HAP-1 (cell line): ENCODE measurements around the gene CSK.
"Not testable (repeated sequence)": the region's sequence is repeated elsewhere in the genome, so short reads cannot be mapped to it uniquely, and the experiment has no call there.

Experiments used
- DNase-seq, 2 experiments: peaks; one replicate each; pipeline ENCODE4 v3.0.0-alpha.2; 2016 to 2020; ENCODE audit warnings: low spot score in 2 of 2
- H3K27me3 ChIP-seq: fragments of 250-450 bp; sonication (Bioruptor Pico); 2 replicates; pipeline ENCODE4 v1.5.1; 2020; ENCODE audit warnings: low read depth, mild to moderate bottlenecking, moderate library complexity
- H3K36me3 ChIP-seq: fragments of 250-450 bp; sonication (Bioruptor Pico); replicated peaks from 2 replicates; pipeline ENCODE4 v1.5.1; 2020; ENCODE audit warnings: mild to moderate bottlenecking
- H3K4me1 ChIP-seq: fragments of 250-450 bp; sonication (Bioruptor Pico); 2 replicates; pipeline ENCODE4 v1.5.1; 2020; ENCODE audit warnings: mild to moderate bottlenecking
- H3K4me3 ChIP-seq: fragments of 250-450 bp; sonication (Bioruptor Pico); 2 replicates; pipeline ENCODE4 v1.5.1; 2020; ENCODE audit warnings: mild to moderate bottlenecking, moderate library complexity
- H3K9me3 ChIP-seq: fragments of 250-450 bp; sonication (Bioruptor Pico); 2 replicates; pipeline ENCODE4 v1.5.1; 2020; ENCODE audit warnings: mild to moderate bottlenecking, moderate library complexity
- in situ Hi-C: fragments of 300-500 bp; cut with MboI; formaldehyde crosslinking; loops from 3 replicates; pipeline ENCODE4 v1.14.3; 2020; ENCODE audit warnings: low sequenced_read_pairs, inconsistent platforms, mixed read lengths

CSK gene

DNA sequence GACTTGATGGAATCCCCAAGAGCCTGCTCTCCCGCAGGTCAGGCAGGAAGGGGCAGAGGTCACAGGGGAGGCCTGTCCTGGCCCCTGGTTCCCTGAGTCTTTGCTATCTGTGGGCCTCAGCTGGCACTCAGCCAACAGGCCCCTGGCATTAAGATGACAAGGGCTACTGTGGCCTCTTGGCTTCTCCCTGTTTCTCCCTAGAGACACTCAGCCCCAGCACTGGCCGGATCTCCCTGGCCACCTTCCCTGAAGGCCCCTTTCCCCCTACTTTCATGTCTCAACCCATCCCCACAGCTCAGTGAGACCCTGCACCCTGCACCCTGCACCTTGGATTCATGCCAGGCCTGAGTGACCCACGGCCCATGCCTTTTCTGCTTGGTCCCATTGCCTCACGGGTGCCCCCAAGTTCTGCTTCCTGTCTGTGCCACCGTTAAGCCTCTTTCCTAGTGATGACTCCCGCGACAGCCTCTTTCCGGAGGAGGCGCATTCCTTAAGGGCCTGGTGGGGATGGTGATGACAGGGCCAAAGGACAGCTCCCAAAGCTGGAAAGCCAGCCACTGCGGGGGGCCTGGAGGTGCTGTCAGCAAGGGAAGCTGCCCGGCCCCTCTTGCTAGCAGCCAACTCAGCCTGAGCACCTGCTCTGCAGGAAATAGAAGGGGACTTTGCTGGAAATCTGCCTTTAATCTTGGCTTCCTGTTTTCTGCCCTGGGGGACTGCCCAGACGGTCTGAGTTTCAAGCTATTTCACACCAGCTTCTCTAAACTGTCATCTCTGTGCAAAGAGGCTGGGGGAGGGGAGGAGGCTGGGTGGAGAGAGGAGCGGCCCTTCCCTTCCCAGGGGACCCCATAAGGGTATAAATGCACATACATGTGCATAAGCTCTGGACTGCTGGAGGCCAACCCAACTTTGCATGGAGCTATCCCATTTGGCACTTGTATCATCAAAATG lies 4.8 kb upstream of the CSK start:
- Histone ChIP-seq H3K9me3 (no peaks in the 10 kb centered on the region), H3K27me3 (no peaks in the 10 kb centered on the region), H3K36me3 (0 out of 2 replicates have a peak, but pooled peaks cover 4% of the 10 kb centered on the region), H3K4me1 (peaks cover 30% of the 10 kb centered on the region), H3K4me3 (no peak overlapping the region)
- no peak for DNase-seq
- in situ Hi-C loops, result loop anchor here (10.0 kb wide), 1 partner anchor 428 kb away; the partner anchor contains the start of gene C15orf39

DNA sequence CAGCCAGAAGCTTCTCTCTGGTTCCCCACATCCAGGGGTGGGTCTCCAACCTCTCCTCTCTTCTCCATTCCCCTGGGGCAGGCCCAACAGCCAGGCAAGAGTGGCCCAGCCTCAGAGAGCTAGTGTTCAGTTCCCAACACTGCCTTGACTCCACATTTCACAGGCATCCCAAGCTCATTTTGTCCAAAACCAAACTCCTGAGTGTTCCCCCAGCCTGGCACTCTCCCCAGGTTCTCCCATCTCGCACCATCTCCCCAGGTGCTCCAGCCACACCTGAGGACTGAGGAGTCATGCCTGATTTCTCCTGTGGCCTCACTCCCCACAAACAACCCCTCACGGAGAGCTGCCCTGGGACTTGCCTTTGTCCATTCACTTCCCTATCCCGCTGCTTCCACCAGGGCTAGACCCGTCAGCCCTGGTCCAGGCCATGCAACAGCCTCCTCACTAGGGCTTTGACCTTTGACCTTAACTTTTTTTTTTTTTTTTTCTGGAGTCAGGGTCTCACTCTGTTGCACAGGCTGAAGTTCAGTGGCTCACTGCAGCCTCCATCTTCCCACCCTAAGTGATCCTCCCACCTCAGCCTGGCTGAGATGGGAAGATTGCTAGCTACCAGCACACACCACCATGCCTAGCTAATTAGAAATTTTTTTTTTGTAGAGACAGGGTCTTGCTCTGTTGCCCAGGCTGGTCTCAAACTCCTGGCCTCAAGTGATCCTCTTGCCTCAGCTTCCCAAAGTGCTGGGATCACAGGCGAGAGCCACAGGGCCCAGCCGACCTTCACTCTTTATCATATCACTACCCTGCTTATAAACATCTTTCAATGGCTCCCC lies 3.9 kb upstream of the CSK start:
- in situ Hi-C loops, result loop anchor here (10.0 kb wide), 1 partner anchor 427 kb away; the partner anchor contains the start of gene C15orf39
- H3K9me3 ChIP-seq, result no peaks in the 10 kb centered on the region
- peaks cover 32% of the 10 kb centered on the region for H3K4me1 ChIP-seq
- 0 out of 2 replicates have a peak, but pooled peaks cover 4% of the 10 kb centered on the region for H3K36me3 ChIP-seq
- no peak for DNase-seq
- no peak overlapping the region for H3K4me3 ChIP-seq
- H3K27me3 ChIP-seq, result no peaks in the 10 kb centered on the region

DNA sequence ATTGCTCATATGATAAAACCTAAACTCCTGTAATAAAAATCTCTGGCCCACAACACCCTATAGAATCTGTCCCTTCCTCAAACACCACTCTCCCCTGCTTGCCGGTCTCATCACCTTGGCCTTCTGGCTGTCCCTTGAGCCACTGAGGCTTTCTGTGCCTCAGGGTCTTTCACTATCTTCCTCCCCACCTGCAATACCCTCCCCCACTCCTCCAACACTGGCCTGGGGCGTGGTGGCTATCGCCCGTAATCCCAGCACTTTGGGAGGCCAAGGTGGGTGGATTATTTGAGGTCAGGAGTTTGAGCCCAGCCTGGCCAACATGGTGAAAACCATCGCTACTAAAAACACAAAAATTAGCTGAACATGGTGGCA lies 3.3 kb upstream of the CSK start:
- Histone ChIP-seq H3K27me3 (no peaks in the 10 kb centered on the region), H3K9me3 (no peaks in the 10 kb centered on the region), H3K4me1 (peaks cover 36% of the 10 kb centered on the region), H3K4me3 (no peak overlapping the region), H3K36me3 (peaks cover 8% of the 10 kb centered on the region; the same call in 1 of the 2 replicates)
- DNase-seq, result no peak
- in situ Hi-C loops, result loop anchor here (10.0 kb wide), 1 partner anchor 426 kb away; the partner anchor contains the start of gene C15orf39

DNA sequence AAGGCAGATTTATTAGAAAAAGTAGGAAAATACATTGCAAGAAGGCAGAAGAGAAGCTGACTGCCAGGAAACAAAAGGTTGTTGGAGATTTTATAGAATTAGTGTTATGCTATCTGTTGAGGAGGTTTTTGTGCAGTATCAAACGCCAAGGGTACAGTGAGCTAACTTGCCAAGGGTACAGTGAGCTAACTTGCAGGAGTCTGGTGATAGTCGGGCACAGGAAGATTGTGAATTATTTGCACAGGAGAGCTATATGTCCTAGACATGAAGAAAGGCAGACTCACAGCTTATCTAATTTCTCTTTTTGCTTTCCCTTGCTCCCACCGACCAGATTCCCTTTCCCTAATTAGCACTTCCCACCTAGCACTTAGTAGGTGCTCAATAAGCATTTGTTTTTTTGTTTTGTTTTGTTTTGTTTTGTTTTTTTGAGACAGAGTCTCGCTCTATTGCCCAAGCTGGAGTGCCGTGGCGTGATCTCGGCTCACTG lies 2.7 kb upstream of the CSK start:
- in situ Hi-C loops, result loop anchor here (10.0 kb wide), 1 partner anchor 426 kb away; the partner anchor contains the start of gene C15orf39
- Histone ChIP-seq H3K36me3 (peaks cover 14% of the 10 kb centered on the region; the same call in 1 of the 2 replicates), H3K4me1 (peaks cover 37% of the 10 kb centered on the region), H3K9me3 (no peaks in the 10 kb centered on the region), H3K27me3 (no peaks in the 10 kb centered on the region), H3K4me3 (no peak overlapping the region)
- no peak for DNase-seq

DNA sequence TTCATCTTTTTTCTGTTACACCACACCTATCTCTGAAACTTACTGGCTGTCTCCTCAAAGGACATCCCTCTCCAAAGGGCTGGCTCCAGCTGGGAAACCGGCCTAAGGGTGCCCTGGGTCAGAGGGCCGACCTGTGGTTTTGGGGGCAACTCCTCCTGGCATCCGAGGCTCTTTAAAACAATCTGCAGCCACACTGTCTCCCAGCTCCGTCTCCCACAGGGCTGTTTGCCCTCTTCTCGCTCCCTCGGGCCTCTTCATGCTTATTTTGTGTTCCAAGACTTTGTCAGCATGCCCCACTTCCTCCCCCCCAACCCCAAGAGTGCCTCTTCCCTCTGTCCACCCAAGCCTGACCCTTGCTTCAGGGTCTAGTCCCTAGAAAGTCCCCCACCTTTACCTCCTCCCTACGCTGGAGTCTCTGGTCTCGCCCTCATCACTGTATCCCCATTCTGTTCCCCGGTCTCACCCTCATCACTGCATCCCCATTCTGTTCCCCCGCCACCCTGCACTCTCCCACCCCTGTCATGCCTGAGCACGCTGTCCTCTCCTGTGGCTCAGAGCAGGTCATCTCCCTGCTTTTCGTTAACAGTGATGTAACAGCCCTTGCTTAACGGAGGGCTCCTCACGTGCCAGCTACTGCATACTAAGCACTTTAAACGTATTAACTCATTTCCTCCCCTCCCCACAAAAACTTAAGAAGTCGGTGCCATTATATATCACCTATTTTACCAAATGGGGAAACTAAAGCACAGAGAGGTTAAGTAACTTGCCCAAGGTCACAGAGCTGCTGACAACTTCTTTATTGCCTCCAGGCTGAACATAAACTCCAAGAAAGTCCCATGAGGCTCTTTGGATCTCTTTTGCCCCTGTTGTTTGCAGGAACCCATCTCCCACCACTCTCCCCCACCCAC lies 1.1 kb upstream of the CSK start:
- Histone ChIP-seq H3K9me3 (no peaks in the 10 kb centered on the region), H3K4me3 (peak overlapping the region; percentile 66), H3K4me1 (peaks cover 40% of the 10 kb centered on the region), H3K36me3 (peaks cover 27% of the 10 kb centered on the region), H3K27me3 (no peaks in the 10 kb centered on the region)
- in situ Hi-C loops, result no loop called here
- DNase-seq, result no peak

DNA sequence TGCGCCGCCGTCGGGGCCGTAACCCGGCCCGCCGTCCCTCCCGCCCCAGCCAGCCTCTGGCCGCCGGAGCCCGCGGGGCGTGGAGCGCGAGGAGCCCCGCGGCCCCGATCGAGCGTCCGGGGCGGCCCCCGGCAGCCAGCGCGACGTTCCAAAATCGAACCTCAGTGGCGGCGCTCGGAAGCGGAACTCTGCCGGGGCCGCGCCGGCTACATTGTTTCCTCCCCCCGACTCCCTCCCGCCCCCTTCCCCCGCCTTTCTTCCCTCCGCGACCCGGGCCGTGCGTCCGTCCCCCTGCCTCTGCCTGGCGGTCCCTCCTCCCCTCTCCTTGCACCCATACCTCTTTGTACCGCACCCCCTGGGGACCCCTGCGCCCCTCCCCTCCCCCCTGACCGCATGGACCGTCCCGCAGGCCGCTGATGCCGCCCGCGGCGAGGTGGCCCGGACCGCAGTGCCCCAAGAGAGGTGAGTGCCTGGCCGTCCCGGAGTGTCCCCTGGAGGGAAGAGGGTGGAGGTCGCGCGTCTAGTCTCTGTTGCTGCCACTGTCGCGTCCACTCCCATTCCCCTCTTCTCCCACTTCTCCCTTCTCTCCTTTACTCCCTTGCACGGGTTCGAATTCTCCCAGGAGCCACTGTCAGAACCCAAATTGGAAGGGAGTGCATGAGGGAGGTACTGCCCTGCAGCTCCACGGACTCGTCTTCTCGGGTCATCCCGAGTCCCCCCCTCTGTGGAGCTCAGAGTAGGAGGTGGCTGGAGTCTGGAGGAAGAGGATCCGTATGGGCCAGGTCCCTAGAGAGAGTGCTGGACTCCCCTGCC lies 585 bp downstream of the CSK start:
- in situ Hi-C loops, result no loop called here
- H3K4me1 ChIP-seq, result peaks cover 42% of the 10 kb centered on the region
- peak; percentile 65 to 77 for DNase-seq

DNA sequence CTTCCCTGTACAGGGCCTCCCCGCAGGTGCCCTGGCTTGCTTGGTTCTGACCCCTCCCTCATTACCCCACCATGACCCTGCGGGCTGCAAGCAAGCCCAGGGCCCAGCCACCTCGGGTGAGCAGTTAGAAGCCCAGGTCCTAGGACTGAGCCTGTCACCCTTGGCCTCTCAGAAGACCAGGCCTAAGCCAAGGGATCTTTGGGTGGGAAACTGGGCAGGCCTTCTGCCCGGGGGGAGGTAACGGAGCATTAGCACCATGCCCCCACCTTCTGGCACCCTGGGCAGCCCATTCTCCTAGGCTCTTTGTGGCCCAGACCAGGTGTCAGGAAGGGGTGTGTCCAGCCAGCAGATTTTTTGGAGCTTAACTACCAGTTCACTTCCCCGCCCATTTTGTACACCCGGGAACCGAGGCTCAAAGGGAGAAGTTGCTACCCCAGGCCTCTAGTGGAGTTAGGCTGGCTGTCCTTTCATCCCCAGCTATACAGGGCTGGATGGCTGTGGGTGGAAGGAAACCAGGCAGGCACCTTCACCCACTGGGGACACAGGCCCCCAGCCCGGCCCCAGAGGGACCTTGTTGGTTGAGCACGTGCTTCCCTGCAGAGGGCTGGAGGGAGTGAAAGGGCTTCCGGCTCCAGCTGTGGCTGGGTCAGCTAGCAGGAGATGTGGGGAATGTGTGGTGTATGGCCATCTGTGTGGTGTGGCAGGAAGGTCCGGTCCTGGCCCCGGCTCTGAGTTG lies 1.4 kb downstream of the CSK start:
- in situ Hi-C loops, result no loop called here
- Histone ChIP-seq H3K9me3 (no peaks in the 10 kb centered on the region), H3K4me1 (peaks cover 44% of the 10 kb centered on the region), H3K4me3 (peak overlapping the region; percentile 66), H3K36me3 (peaks cover 42% of the 10 kb centered on the region), H3K27me3 (no peaks in the 10 kb centered on the region)
- peak; percentile 71 to 78 for DNase-seq

More for the DNA sequence above, 585 bp downstream of the CSK start:
- peak overlapping the region; percentile 66 for H3K4me3 ChIP-seq
- peaks cover 37% of the 10 kb centered on the region for H3K36me3 ChIP-seq
- no peaks in the 10 kb centered on the region for H3K27me3 ChIP-seq
- no peaks in the 10 kb centered on the region for H3K9me3 ChIP-seq

DNA sequence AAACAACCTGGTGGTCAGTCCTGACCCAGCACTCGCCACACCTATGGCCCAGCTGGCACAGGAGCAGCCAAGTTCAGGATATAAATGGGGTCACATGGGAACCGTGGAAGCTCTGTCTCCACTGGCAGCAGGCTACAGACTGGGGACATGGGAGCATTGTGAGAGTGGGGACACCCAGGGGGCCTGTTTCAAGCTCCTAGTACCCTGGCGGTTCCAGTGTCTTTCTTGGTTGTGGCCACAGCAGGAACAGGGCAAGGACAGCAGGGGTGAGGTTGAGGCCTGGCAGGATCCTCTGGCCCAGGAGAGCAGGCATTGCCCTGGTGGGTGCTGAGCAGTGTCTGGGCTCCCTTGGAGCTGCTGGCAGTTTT lies 1.9 kb downstream of the CSK start:
- DNase-seq, result no peak
- in situ Hi-C loops, result no loop called here
- Histone ChIP-seq H3K9me3 (no peaks in the 10 kb centered on the region), H3K4me1 (peaks cover 44% of the 10 kb centered on the region), H3K4me3 (peak overlapping the region; percentile 66), H3K36me3 (peaks cover 45% of the 10 kb centered on the region), H3K27me3 (no peaks in the 10 kb centered on the region)

DNA sequence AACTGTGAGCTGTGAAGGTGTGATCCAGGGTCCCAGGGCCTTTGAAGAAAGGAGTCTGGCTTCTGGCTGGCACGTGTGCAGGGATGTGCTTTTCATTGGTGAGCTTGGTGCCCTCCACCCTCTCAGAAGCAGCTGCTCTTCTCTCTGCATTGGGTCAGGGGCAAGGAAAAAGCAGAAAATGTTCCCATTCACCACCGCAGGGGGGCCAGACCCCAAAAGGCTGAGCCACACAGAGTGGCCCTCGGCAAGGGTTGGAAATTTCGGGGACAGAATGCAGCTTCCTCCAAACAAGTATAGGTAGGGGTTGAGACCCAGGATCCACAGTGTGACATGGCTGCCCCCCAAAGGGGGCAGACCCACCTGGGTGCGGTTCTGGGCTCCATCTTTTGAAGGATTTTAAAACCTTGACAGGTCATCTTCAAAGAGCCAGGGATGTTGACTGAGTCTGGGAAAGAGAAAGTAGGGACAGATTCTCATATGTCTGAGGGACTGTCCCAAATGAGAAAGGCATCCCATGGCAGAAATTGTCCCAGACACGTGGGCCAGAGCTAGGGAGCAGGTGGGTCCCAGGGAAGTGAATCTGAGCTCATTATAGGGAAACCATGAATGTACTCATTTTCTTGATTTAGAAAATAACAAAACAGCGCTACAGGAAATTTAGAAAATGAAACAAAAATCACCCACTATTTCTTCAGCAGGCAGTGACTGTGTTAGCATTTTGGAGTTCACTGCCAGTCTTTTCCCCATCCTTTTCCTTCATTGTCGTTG lies 2.7 kb downstream of the CSK start:
- peaks cover 43% of the 10 kb centered on the region for H3K4me1 ChIP-seq
- no peaks in the 10 kb centered on the region for H3K27me3 ChIP-seq
- H3K36me3 ChIP-seq, result peaks cover 50% of the 10 kb centered on the region
- DNase-seq, result no peak
- no peaks in the 10 kb centered on the region for H3K9me3 ChIP-seq
- peak overlapping the region; percentile 66 for H3K4me3 ChIP-seq
- in situ Hi-C loops, result no loop called here

DNA sequence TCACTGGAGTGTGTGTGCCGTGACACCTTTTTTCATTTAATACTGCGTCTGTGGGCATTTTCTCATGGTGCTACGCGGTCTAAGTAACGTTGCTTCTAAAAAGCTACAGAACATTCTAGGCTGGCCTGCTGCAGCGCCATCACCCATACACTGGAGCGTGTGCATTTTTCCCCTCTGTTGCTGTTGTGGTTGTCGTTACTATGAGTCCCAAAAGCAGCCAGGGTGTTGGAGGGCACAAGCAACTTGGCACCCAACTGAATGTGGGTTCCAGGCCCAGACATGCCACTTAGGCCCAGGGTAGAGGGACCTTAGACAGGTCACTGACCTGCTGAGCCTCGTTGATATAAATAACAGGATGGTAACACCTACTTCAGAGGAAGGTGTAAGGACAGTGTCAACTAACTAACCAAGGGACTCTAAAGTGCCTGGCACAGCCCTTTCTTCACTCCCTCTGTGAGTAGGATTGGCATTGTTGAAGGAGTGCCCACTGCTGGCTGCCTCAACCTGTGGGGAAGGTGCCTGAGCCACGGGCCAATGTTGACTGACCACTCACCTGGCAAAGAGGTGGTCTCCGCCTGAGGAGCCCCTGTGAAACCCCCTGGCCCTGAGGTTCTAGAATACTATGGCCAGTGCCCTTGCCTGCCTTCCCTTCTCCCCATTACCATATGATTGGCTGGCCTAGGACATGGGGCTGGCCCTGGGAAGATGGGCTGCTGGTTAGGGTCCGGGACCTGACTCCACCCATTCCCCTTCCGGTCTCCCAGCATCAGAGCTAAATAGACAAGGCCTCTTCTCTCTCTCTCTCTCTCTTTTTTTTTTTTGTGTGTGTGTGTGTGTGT lies 3.5 kb downstream of the CSK start:
- DNase-seq, result no peak
- Histone ChIP-seq H3K36me3 (peaks cover 56% of the 10 kb centered on the region), H3K4me3 (no peak overlapping the region), H3K4me1 (peaks cover 35% of the 10 kb centered on the region), H3K9me3 (no peaks in the 10 kb centered on the region), H3K27me3 (no peaks in the 10 kb centered on the region)
- in situ Hi-C loops, result no loop called here

DNA sequence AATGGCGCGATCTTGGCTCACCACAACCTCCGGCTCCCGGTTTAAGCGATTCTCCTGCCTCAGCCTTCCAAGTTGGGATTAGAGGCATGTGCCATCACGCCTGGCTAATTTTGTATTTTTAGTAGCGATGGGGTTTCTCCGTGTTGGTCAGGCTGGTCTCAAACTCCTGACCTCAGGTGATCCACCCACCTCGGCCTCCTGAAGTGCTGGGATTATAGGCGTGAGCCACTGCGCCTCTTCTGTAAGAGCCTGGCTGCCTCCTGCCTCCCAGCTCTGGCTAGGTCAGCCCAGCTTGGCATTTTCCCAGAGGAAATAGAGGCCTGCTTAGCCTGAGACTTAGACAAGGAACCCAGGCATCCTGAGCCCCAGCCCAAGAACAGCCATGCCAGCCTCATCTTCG lies 4.2 kb downstream of the CSK start:
- H3K27me3 ChIP-seq, DNase-seq, in situ Hi-C loops, H3K4me3 ChIP-seq, H3K9me3 ChIP-seq: not testable (repeated sequence)
- Histone ChIP-seq H3K4me1 (peaks cover 29% of the 10 kb centered on the region), H3K36me3 (peaks cover 59% of the 10 kb centered on the region)
